ENCODE data around the gene DENND1B. TPM values are rescaled to one million over a fixed set of nuclear protein-coding genes. Genes with fewer than 3 reads are reported as not detected.
A peak's percentile ranks its signal among the peaks of the same experiment; 100 is the strongest.

Gene DENND1B
- total RNA-seq, 1 experiment from 2014 or later = 20.9 TPM

DNA sequence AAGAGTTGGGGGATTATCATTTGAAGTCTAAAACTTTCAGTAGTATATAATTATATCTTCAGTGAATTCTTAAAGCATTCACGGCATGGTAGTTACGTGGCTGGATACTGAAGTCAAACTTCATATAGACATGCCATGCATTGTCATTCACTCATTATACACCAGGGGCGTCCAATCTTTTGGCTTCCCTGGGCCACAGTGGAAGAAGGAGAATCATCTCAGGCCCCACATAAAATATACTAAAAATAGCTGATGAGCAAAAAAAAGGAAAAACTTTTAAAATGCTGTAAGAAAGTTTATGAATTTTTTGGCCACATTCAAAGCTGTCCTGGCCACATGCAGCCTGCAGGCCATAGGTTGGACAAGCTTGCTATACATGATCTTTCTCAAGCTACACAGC, 43.8 kb downstream of the DENND1B start:
- no TSS peak for BruUV-seq (replicated peaks)
- Mint-ChIP-seq H3K27ac (ENCODE audit: low read depth, unreplicated experiment) (no peak overlapping the region), H3K27me3 (ENCODE audit: insufficient read depth, unreplicated experiment) (no peaks in the 10 kb centered on the region), H3K9me3 (ENCODE audit: unreplicated experiment) (peaks cover 19% of the 10 kb centered on the region), H3K4me1 (ENCODE audit: insufficient read depth, unreplicated experiment) (peaks cover 11% of the 10 kb centered on the region), H3K4me3 (ENCODE audit: unreplicated experiment) (no peak overlapping the region), H3K36me3 (ENCODE audit: insufficient read depth, unreplicated experiment) (peaks cover 2% of the 10 kb centered on the region)
- POLR2A ChIA-PET = no interaction called here
- intact Hi-C loops (cut with micrococcal nuclease) = no loop called here
- CTCF ChIA-PET = interaction anchor here (0.7 kb wide), 1 partner anchor 9 kb away, joined by 3 read pairs; no protein-coding TSS in a partner anchor
- TF ChIP-seq, protein P1, sequence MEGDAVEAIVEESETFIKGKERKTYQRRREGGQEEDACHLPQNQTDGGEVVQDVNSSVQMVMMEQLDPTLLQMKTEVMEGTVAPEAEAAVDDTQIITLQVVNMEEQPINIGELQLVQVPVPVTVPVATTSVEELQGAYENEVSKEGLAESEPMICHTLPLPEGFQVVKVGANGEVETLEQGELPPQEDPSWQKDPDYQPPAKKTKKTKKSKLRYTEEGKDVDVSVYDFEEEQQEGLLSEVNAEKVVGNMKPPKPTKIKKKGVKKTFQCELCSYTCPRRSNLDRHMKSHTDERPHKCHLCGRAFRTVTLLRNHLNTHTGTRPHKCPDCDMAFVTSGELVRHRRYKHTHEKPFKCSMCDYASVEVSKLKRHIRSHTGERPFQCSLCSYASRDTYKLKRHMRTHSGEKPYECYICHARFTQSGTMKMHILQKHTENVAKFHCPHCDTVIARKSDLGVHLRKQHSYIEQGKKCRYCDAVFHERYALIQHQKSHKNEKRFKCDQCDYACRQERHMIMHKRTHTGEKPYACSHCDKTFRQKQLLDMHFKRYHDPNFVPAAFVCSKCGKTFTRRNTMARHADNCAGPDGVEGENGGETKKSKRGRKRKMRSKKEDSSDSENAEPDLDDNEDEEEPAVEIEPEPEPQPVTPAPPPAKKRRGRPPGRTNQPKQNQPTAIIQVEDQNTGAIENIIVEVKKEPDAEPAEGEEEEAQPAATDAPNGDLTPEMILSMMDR (IDR thresholded peaks at IDR 0.05; ENCODE audit: unreplicated experiment) = no peak
- no peak for DNase-seq (ENCODE audit: unreplicated experiment)

DNA sequence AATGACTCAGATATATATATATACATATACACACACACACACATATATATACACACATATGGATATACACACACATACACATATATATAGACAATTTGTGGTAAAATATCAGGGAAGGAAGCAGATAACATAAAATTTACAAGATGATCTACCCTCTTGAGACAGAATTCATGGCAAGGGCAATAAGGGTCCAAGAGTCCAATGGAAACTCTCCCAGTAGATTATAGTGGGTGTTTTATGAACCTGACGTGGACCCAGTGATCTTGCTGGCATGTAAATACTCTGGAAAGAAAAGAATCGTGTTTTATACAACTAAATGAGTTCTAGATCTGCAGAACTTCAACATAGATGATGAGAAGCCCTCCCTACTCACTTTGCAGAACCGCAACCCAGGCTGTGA, 49.3 kb downstream of the DENND1B start:
- ChIA-PET POLR2A (no interaction called here), CTCF (interaction anchor here (0.6 kb wide), 1 partner anchor 69 kb away, joined by 3 read pairs; no protein-coding TSS in a partner anchor)
- peaks cover 7% of the 10 kb centered on the region for H3K36me3 Mint-ChIP-seq (ENCODE audit: insufficient read depth, unreplicated experiment)
- no peak overlapping the region for H3K27ac Mint-ChIP-seq (ENCODE audit: low read depth, unreplicated experiment)
- no peak overlapping the region for H3K4me3 Mint-ChIP-seq (ENCODE audit: unreplicated experiment)
- H3K9me3 Mint-ChIP-seq (ENCODE audit: unreplicated experiment) = peaks cover 38% of the 10 kb centered on the region
- H3K4me1 Mint-ChIP-seq (ENCODE audit: insufficient read depth, unreplicated experiment) = peaks cover 10% of the 10 kb centered on the region
- TF ChIP-seq, protein P1 (IDR thresholded peaks at IDR 0.05; ENCODE audit: unreplicated experiment) = no peak
- no TSS peak for BruUV-seq (replicated peaks)
- no peaks in the 10 kb centered on the region for H3K27me3 Mint-ChIP-seq (ENCODE audit: insufficient read depth, unreplicated experiment)
- no peak for DNase-seq (ENCODE audit: unreplicated experiment)
- intact Hi-C loops (cut with micrococcal nuclease) = no loop called here

DNA sequence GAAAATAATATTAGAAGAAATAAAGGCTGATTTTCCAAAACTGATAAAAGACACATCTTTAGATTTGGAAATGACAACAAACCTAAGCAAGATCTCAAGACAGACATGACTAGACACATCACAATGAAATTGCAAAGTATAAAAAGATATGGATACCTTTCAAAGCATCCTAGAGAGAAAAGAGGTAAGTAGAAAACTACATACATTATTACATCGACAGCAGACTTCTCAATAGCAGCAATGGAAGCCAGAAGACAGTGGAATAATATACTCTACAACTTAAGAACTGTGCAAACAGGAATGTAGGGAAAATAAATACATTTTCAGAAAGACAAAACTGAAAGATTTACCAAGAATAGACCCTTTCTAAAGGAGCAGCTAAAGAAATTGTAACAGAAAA, 50.2 kb downstream of the DENND1B start:
- ChIA-PET CTCF (no interaction called here), POLR2A (no interaction called here)
- Mint-ChIP-seq H3K27me3 (ENCODE audit: insufficient read depth, unreplicated experiment) (no peaks in the 10 kb centered on the region), H3K4me1 (ENCODE audit: insufficient read depth, unreplicated experiment) (peaks cover 10% of the 10 kb centered on the region), H3K27ac (ENCODE audit: low read depth, unreplicated experiment) (no peak overlapping the region), H3K9me3 (ENCODE audit: unreplicated experiment) (peaks cover 38% of the 10 kb centered on the region), H3K36me3 (ENCODE audit: insufficient read depth, unreplicated experiment) (peaks cover 7% of the 10 kb centered on the region), H3K4me3 (ENCODE audit: unreplicated experiment) (no peak overlapping the region)
- TF ChIP-seq, protein P1 (IDR thresholded peaks at IDR 0.05; ENCODE audit: unreplicated experiment) = no peak
- intact Hi-C loops (cut with micrococcal nuclease) = no loop called here
- BruUV-seq (replicated peaks) = no TSS peak
- DNase-seq (ENCODE audit: unreplicated experiment) = peak; percentile 64

DNA sequence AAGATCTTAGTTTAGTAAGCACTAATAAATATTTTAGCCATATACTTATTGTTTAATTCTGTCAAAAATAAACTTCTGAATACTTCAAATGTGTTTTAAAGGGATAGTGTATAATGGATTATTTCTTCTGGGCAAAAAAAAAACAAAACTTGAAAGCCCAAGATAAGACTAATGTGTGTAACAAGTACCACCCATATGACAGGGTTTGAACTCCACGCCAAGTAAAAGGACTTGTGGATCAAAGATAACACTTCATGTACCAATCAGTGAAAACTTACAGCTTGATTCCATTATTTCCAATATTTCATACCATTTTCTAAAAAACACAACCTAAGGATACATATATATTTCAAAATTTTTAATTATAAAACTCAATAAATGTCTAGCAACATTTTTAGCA, 59.5 kb downstream of the DENND1B start:
- BruUV-seq (replicated peaks) = no TSS peak
- Mint-ChIP-seq H3K27me3 (ENCODE audit: insufficient read depth, unreplicated experiment) (no peaks in the 10 kb centered on the region), H3K4me1 (ENCODE audit: insufficient read depth, unreplicated experiment) (no peaks in the 10 kb centered on the region), H3K36me3 (ENCODE audit: insufficient read depth, unreplicated experiment) (no peaks in the 10 kb centered on the region), H3K9me3 (ENCODE audit: unreplicated experiment) (no peaks in the 10 kb centered on the region), H3K27ac (ENCODE audit: low read depth, unreplicated experiment) (no peak overlapping the region), H3K4me3 (ENCODE audit: unreplicated experiment) (no peak overlapping the region)
- POLR2A ChIA-PET = interaction anchor here (0.7 to 1.7 kb wide), 3 partner anchors 31 to 311 kb away, joined by 3 to 4 read pairs (median 3); no protein-coding TSS in a partner anchor
- no peak for DNase-seq (ENCODE audit: unreplicated experiment)
- intact Hi-C loops (cut with micrococcal nuclease) = no loop called here
- CTCF ChIA-PET = interaction anchor here (0.7 to 1.1 kb wide), 2 partner anchors 23 to 327 kb away, joined by 3 read pairs; no protein-coding TSS in a partner anchor
- TF ChIP-seq, protein P1 (IDR thresholded peaks at IDR 0.05; ENCODE audit: unreplicated experiment) = no peak
